ENCODE data around the gene TBC1D19.
"Not testable (repeated sequence)": the region's sequence is repeated elsewhere in the genome, so short reads cannot be mapped to it uniquely, and the experiment has no call there.

The TBC1D19 gene

GRCh38 chr4:26583865-26584652 lies at the start of gene TBC1D19:
Gene TBC1D19, plus strand, starts transcription at chr4:26584084. Its CDS starts 110 bp downstream, at chr4:26584194.
- no peak for TF ChIP-seq CTCF (IDR thresholded peaks at IDR 0.05; ENCODE audit: low read length, missing control alignments)
- peak; percentile 90 for DNase-seq (ENCODE audit: low read depth)
- H3K4me3 ChIP-seq (replicated peaks; ENCODE audit: low read depth, low read length): peak within 1 kb of the TSS; percentile 80

GRCh38 chr4:26542991-26543390 lies 40.9 kb upstream of the TBC1D19 start:
- TF ChIP-seq CTCF (IDR thresholded peaks at IDR 0.05; ENCODE audit: low read length, missing control alignments): no peak
- no peak for DNase-seq (ENCODE audit: low read depth)

GRCh38 chr4:26544421-26544820 lies 39.5 kb upstream of the TBC1D19 start:
- H3K4me3 ChIP-seq (replicated peaks; ENCODE audit: low read depth, low read length): no peak overlapping the region
- no peak for TF ChIP-seq CTCF (IDR thresholded peaks at IDR 0.05; ENCODE audit: low read length, missing control alignments)
- DNase-seq (ENCODE audit: low read depth): no peak

More at GRCh38 chr4:26542991-26543390, 40.9 kb upstream of the TBC1D19 start:
- H3K4me3 ChIP-seq (replicated peaks; ENCODE audit: low read depth, low read length): no peak overlapping the region

GRCh38 chr4:26548379-26548778 lies 35.5 kb upstream of the TBC1D19 start:
- not testable (repeated sequence) for DNase-seq (ENCODE audit: low read depth); H3K4me3 ChIP-seq (replicated peaks; ENCODE audit: low read depth, low read length)

- no peak overlapping the region for H3K4me3 ChIP-seq (replicated peaks; ENCODE audit: low read depth, low read length)
- DNase-seq (ENCODE audit: low read depth): peak; percentile 51
- TF ChIP-seq CTCF (IDR thresholded peaks at IDR 0.05; ENCODE audit: low read length, missing control alignments): no peak
These were observed 26.7 kb upstream of the TBC1D19 start for GRCh38 chr4:26557164-26557563.

GRCh38 chr4:26558166-26558895 lies 25.6 kb upstream of the TBC1D19 start:
- no peak for TF ChIP-seq CTCF (IDR thresholded peaks at IDR 0.05; ENCODE audit: low read length, missing control alignments)
- no peak for DNase-seq (ENCODE audit: low read depth)
- no peak overlapping the region for H3K4me3 ChIP-seq (replicated peaks; ENCODE audit: low read depth, low read length)

GRCh38 chr4:26566133-26566532 lies 17.8 kb upstream of the TBC1D19 start:
- no peak overlapping the region for H3K4me3 ChIP-seq (replicated peaks; ENCODE audit: low read depth, low read length)
- no peak for DNase-seq (ENCODE audit: low read depth)
- no peak for TF ChIP-seq CTCF (IDR thresholded peaks at IDR 0.05; ENCODE audit: low read length, missing control alignments)
